K562 (cell line): ENCODE results near the gene ID1. TPM values are rescaled to one million over a fixed set of nuclear protein-coding genes. Genes with fewer than 3 reads are reported as not detected.
A peak's percentile ranks its signal among the peaks of the same experiment; 100 is the strongest.

ENCODE experiments used
- ADNP ChIP-seq: fragments of 200-800 bp; sonication (Bioruptor generic); IDR thresholded peaks from 2 replicates; pipeline ENCODE4 v1.6.1; 2016; ENCODE audit warnings: missing genetic modification characterization, missing compliant biosample characterization
- CC2D1A ChIP-seq: fragments of 450-650 bp; IDR thresholded peaks from 2 replicates; pipeline ENCODE4 v1.6.1; 2017; ENCODE audit warnings: mild to moderate bottlenecking
- EWSR1 ChIP-seq: fragments of 450-650 bp; IDR thresholded peaks from 2 replicates; pipeline ENCODE4 v1.6.1; 2018; ENCODE audit warnings: borderline replicate concordance, mild to moderate bottlenecking, low read depth, moderate library complexity; ENCODE audit not compliant: partially characterized antibody
- HDAC1 ChIP-seq, 2 experiments: fragments of 450-650 bp; IDR thresholded peaks; 2 replicates each; pipeline ENCODE4 v1.6.1; 2016 to 2017; ENCODE audit warnings: inconsistent platforms in 1 of 2, mild to moderate bottlenecking in 1 of 2, moderate library complexity in 1 of 2
- MTF1 ChIP-seq: fragments of 250-450 bp; sonication (Bioruptor Pico); IDR thresholded peaks from 2 replicates; pipeline ENCODE4 v1.9.0; 2021; ENCODE audit warnings: moderate library complexity, mild to moderate bottlenecking, inconsistent platforms, borderline replicate concordance
- NELFE ChIP-seq: IDR thresholded peaks from 2 replicates; pipeline ENCODE4 v1.6.1; 2011; ENCODE audit warnings: mild to moderate bottlenecking; ENCODE audit not compliant: insufficient read depth, insufficient read length
- PML ChIP-seq: IDR thresholded peaks from 2 replicates; pipeline ENCODE4 v1.6.1; 2012; ENCODE audit warnings: low read length, inconsistent platforms
- POLR2A ChIP-seq: fragments of 450-650 bp; conservative IDR thresholded peaks from 2 replicates; pipeline ENCODE4 v1.6.1; 2016
- POLR2AphosphoS2 ChIP-seq: IDR thresholded peaks from 2 replicates; pipeline ENCODE4 v1.6.1; 2012; ENCODE audit warnings: low read length, improper control_type of control experiment
- ZBTB40 ChIP-seq, 2 experiments: fragments of 450-650 bp in 1 of 2; sonication (generic) in 1 of 2; formaldehyde crosslinking in 1 of 2; IDR thresholded peaks; 2 replicates each; pipeline versions ENCODE4 v1.7.1 to v1.9.0; 2016 to 2022; ENCODE audit warnings: inconsistent platforms in 1 of 2, mild to moderate bottlenecking in 1 of 2, missing genetic modification reagents in 1 of 2
- ZC3H4 ChIP-seq: sonication (generic); formaldehyde crosslinking; IDR thresholded peaks from 2 replicates; pipeline ENCODE4 v1.9.0; 2021; ENCODE audit warnings: missing genetic modification reagents, borderline replicate concordance
- ZNF143 ChIP-seq: sonication (generic); formaldehyde crosslinking; IDR thresholded peaks from 2 replicates; pipeline ENCODE4 v1.9.0; 2022; ENCODE audit warnings: mild to moderate bottlenecking, missing genetic modification reagents
- ZNF609 ChIP-seq: sonication (generic); formaldehyde crosslinking; IDR thresholded peaks from 2 replicates; pipeline ENCODE4 v1.8.1; 2023; ENCODE audit warnings: missing genetic modification reagents, mild to moderate bottlenecking, borderline replicate concordance
- polyA plus RNA-seq, 8 experiments: library from polyadenylated mRNA; depleted of rRNA in 4 of 8; stranded (reverse) in 5 of 8; unstranded in 3 of 8; fragments of >200 nt; fragmentation: Nextera tagmentation in 2 of 8; fragmentation: Illumina TruSeq in 1 of 8; extraction: Ambion mirVana in 2 of 8; extraction: Trizol in 1 of 8; gene quantifications; 2 replicates each; pipeline versions ENCODE4 v1.2.1 to v1.2.3, GENCODE V29; 2011 to 2014; ENCODE audit warnings: inconsistent platforms in 1 of 8, missing spikeins in 1 of 8
- total RNA-seq, 7 experiments: library from RNA; depleted of rRNA in 6 of 7; stranded (reverse); fragments of >200 nt in 6 of 7; fragmentation: Illumina TruSeq in 2 of 7; extraction: Trizol in 2 of 7; gene quantifications; 2 replicates each; pipeline versions ENCODE4 v1.2.1 to v1.2.3, GENCODE V29; 2011 to 2021; ENCODE audit warnings: low replicate concordance in 1 of 7

ID1 gene
- total and polyA plus RNA-seq, 9 of the 15 experiments (the other 6 are each of a cell fraction or from before 2014, with no cell fraction given): 1.4 to 358 (median 65.0) TPM

GRCh38 chr20:31572042-31572700 is 32.9 kb upstream of the ID1 start (continued):
- peak; percentile 45; the same call in 1 of the 2 replicates for TF ChIP-seq ZNF609 (CRISPR knock-in tag)
- TF ChIP-seq ZNF143 (CRISPR knock-in tag): 0 out of 2 replicates have a peak, but pooled peaks have one; percentile 28
- TF ChIP-seq NELFE: no peak
- peak; percentile 21; the same call in 1 of the 2 replicates for TF ChIP-seq POLR2AphosphoS2
- peak; percentile 54; the same call in 1 of the 2 replicates for TF ChIP-seq POLR2A
- 0 out of 2 replicates have a peak, but pooled peaks have one; percentile 14 for TF ChIP-seq ADNP (tag)
- no peak for TF ChIP-seq CC2D1A
- TF ChIP-seq ZC3H4 (CRISPR knock-in tag): peak; percentile 20; the same call in 1 of the 2 replicates
- 0 out of 2 replicates have a peak, but pooled peaks have one; percentile 22 for TF ChIP-seq ZBTB40 (IDR thresholded peaks at IDR 0.05)
- TF ChIP-seq ZBTB40 (CRISPR knock-in tag; IDR thresholded peaks at IDR 0.05): no peak
- peak; percentile 17 for TF ChIP-seq EWSR1
- TF ChIP-seq PML: peak; percentile 23; the same call in 1 of the 2 replicates
- 0 out of 4 replicates have a peak, but pooled peaks of 1 of the 2 experiments have one; percentile 19 for TF ChIP-seq HDAC1 (IDR thresholded peaks at IDR 0.05)
- TF ChIP-seq MTF1: 0 out of 2 replicates have a peak, but pooled peaks have one; percentile 11
